Endodermal cell (in vitro differentiated cells): ENCODE results near the gene ASPN. TPM values are rescaled to one million over a fixed set of nuclear protein-coding genes. Genes with fewer than 3 reads are reported as not detected.

Source experiments
- DNase-seq: peaks from one replicate; pipeline ENCODE4 v3.0.0-alpha.2; 2017
- H3K27ac ChIP-seq: 2 replicates; pipeline ENCODE4 v1.5.1; 2013; ENCODE audit warnings: mild to moderate bottlenecking, low read depth, low read length, moderate library complexity
- H3K27me3 ChIP-seq: 2 replicates; pipeline ENCODE4 v1.6.1; 2013; ENCODE audit warnings: mild to moderate bottlenecking, low read length, moderate library complexity; ENCODE audit not compliant: insufficient read depth, control insufficient read depth, poor library complexity, severe bottlenecking
- H3K36me3 ChIP-seq: 2 replicates; pipeline ENCODE4 v1.7.0; 2013; ENCODE audit warnings: mild to moderate bottlenecking, low read length, moderate library complexity; ENCODE audit not compliant: control insufficient read depth, insufficient read depth
- H3K4me1 ChIP-seq: one replicate; pipeline ENCODE4 v1.7.0; 2013; ENCODE audit warnings: low read length; ENCODE audit not compliant: control insufficient read depth, insufficient read depth
- H3K4me3 ChIP-seq: 2 replicates; pipeline ENCODE4 v1.5.1; 2013; ENCODE audit warnings: mild to moderate bottlenecking, low read length, moderate library complexity
- H3K9ac ChIP-seq: 2 replicates; pipeline ENCODE4 v1.6.1; 2013; ENCODE audit warnings: mild to moderate bottlenecking, low read length, moderate library complexity; ENCODE audit not compliant: poor library complexity, severe bottlenecking; ENCODE audit errors: extremely low read depth
- H3K9me3 ChIP-seq: 2 replicates; pipeline ENCODE4 v1.6.1; 2013; ENCODE audit warnings: mild to moderate bottlenecking, low read length, moderate library complexity; ENCODE audit not compliant: control insufficient read depth
- H3K27ac Mint-ChIP-seq: 2 replicates; pipeline ENCODE4 v1.8.0; 2020; ENCODE audit warnings: mixed read lengths
- H3K27me3 Mint-ChIP-seq: 2 replicates; pipeline ENCODE4 v1.8.0; 2021; ENCODE audit warnings: mild to moderate bottlenecking, mixed read lengths; ENCODE audit not compliant: insufficient read depth
- H3K36me3 Mint-ChIP-seq: 2 replicates; pipeline ENCODE4 v1.8.0; 2020; ENCODE audit warnings: low read depth, mixed read lengths
- H3K4me1 Mint-ChIP-seq: 2 replicates; pipeline ENCODE4 v1.8.0; 2020; ENCODE audit warnings: mixed read lengths
- H3K4me3 Mint-ChIP-seq: 2 replicates; pipeline ENCODE4 v1.8.0; 2020; ENCODE audit warnings: mild to moderate bottlenecking, moderate library complexity, mixed read lengths
- H3K9me3 Mint-ChIP-seq: 2 replicates; pipeline ENCODE4 v1.8.0; 2020; ENCODE audit warnings: mild to moderate bottlenecking, mixed read lengths
- CTCF ChIP-seq: fragments of 200-600 bp; sonication (generic); conservative IDR thresholded peaks from 2 replicates; pipeline ENCODE4 v1.5.0; 2021; ENCODE audit warnings: antibody characterized with exemption, mild to moderate bottlenecking
- WGBS, 2 experiments: methylation state at CpG; one replicate each; pipeline versions ENCODE4 v1.1.5 to v1.1.7; 2013; ENCODE audit warnings: missing lambda C conversion rate in 2 of 2, mixed read lengths in 1 of 2; ENCODE audit not compliant: insufficient coverage in 1 of 2, insufficient read length in 1 of 2; 5-methylcytosine and 5-hydroxymethylcytosine counted together
- total RNA-seq, 2 donors: library from RNA; stranded (reverse); fragmentation: NEBNext Ultra II Directional in 1 of 2; extraction: Animal tissue kit (Norgen Biotek cat#: 25700) in 1 of 2; gene quantifications; 2 replicates in 1 of 2; 3 replicates in 1 of 2; pipeline ENCODE4 v1.2.1, GENCODE V29; 2021

The ASPN gene
- total RNA-seq, 2 donors from 2014 or later: not detected

- 88 to 100% methylated on average over 1 of the region's 2 CpGs for WGBS, 2 experiments
- DNase-seq: no peak
- H3K4me3 ChIP-seq: no peak overlapping the region
- no peak overlapping the region for H3K27ac Mint-ChIP-seq
- no peak overlapping the region for H3K9ac ChIP-seq
- H3K9me3 ChIP-seq: no peaks in the 10 kb centered on the region
- H3K4me3 Mint-ChIP-seq: no peak overlapping the region
- no peak overlapping the region for H3K27ac ChIP-seq
- peaks cover 4% of the 10 kb centered on the region for H3K9me3 Mint-ChIP-seq
- peaks cover 21% of the 10 kb centered on the region for H3K4me1 Mint-ChIP-seq
- H3K27me3 ChIP-seq: no peaks in the 10 kb centered on the region
- peaks cover 2% of the 10 kb centered on the region for H3K36me3 Mint-ChIP-seq
- TF ChIP-seq CTCF: no peak
- peaks cover 6% of the 10 kb centered on the region for H3K4me1 ChIP-seq
- no peaks in the 10 kb centered on the region for H3K27me3 Mint-ChIP-seq
- H3K36me3 ChIP-seq: no peaks in the 10 kb centered on the region
Measured at GRCh38 chr9:92520837-92521236, 38.5 kb upstream of the ASPN start.

- H3K27me3 Mint-ChIP-seq: no peaks in the 10 kb centered on the region
- peaks cover 4% of the 10 kb centered on the region for H3K9me3 Mint-ChIP-seq
- Histone ChIP-seq H3K36me3 (no peaks in the 10 kb centered on the region), H3K9ac (no peak overlapping the region), H3K27ac (no peak overlapping the region), H3K4me1 (peaks cover 4% of the 10 kb centered on the region), H3K27me3 (no peaks in the 10 kb centered on the region), H3K4me3 (no peak overlapping the region), H3K9me3 (no peaks in the 10 kb centered on the region)
- H3K4me1 Mint-ChIP-seq: peaks cover 13% of the 10 kb centered on the region
- H3K27ac Mint-ChIP-seq: no peak overlapping the region
- H3K4me3 Mint-ChIP-seq: no peak overlapping the region
- TF ChIP-seq CTCF: no peak
- peaks cover 2% of the 10 kb centered on the region for H3K36me3 Mint-ChIP-seq
- no peak for DNase-seq
- 93 to 97% methylated on average over 3 of the region's 4 CpGs for WGBS, 2 experiments
Measured at GRCh38 chr9:92518199-92518598, 35.9 kb upstream of the ASPN start.

- TF ChIP-seq CTCF: no peak
- Histone ChIP-seq H3K9ac (no peak overlapping the region), H3K4me1 (peaks cover 3% of the 10 kb centered on the region), H3K27ac (no peak overlapping the region), H3K36me3 (no peaks in the 10 kb centered on the region), H3K27me3 (no peaks in the 10 kb centered on the region), H3K9me3 (no peaks in the 10 kb centered on the region), H3K4me3 (no peak overlapping the region)
- Mint-ChIP-seq H3K36me3 (no peaks in the 10 kb centered on the region), H3K27me3 (no peaks in the 10 kb centered on the region), H3K4me1 (peaks cover 11% of the 10 kb centered on the region), H3K4me3 (no peak overlapping the region), H3K27ac (no peak overlapping the region), H3K9me3 (peaks cover 3% of the 10 kb centered on the region)
- 32 to 60% methylated on average over 2 to 3 of the region's 3 CpGs for WGBS, 2 experiments
- no peak for DNase-seq
Measured at GRCh38 chr9:92517046-92517445, 34.7 kb upstream of the ASPN start.
